ENCODE results near the gene KCNH5. TPM values are rescaled to one million over a fixed set of nuclear protein-coding genes. Genes with fewer than 3 reads are reported as not detected.

Gene KCNH5
- polyA plus RNA-seq, 2 of the 4 experiments (the other 2 are of a cell fraction) = 0.01 TPM; not detected in 1

GRCh38 chr14:63014621-63015020 lies 30.6 kb downstream of the KCNH5 start:
- no peaks in the 10 kb centered on the region for H3K9me3 ChIP-seq
- ATAC-seq = no peak
- TF ChIP-seq EHF (CRISPR knock-in tag; IDR thresholded peaks at IDR 0.05) (no peak), CBX2 (IDR thresholded peaks at IDR 0.05; ENCODE audit: borderline replicate concordance, low read depth) (no peak), TP53 (CRISPR knock-in tag; IDR thresholded peaks at IDR 0.05) (no peak), HDAC2 (IDR thresholded peaks at IDR 0.05) (no peak), JUNB (IDR thresholded peaks at IDR 0.05) (no peak), MAZ (IDR thresholded peaks at IDR 0.05; ENCODE audit: borderline replicate concordance, low read depth, low read length) (no peak), RCOR1 (IDR thresholded peaks at IDR 0.05; ENCODE audit: low read depth, low read length) (no peak), PHF8 (IDR thresholded peaks at IDR 0.05; ENCODE audit: borderline replicate concordance, low read depth) (no peak), NPAS2 (CRISPR knock-in tag; IDR thresholded peaks at IDR 0.05; ENCODE audit: borderline replicate concordance) (no peak)
- TF ChIP-seq, protein P1, sequence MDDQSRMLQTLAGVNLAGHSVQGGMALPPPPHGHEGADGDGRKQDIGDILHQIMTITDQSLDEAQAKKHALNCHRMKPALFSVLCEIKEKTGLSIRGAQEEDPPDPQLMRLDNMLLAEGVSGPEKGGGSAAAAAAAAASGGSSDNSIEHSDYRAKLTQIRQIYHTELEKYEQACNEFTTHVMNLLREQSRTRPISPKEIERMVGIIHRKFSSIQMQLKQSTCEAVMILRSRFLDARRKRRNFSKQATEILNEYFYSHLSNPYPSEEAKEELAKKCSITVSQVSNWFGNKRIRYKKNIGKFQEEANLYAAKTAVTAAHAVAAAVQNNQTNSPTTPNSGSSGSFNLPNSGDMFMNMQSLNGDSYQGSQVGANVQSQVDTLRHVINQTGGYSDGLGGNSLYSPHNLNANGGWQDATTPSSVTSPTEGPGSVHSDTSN (IDR thresholded peaks at IDR 0.05) = no peak
- ChIA-PET POLR2A (no interaction called here), CTCF (no interaction called here)
- no peaks in the 10 kb centered on the region for H3K4me1 ChIP-seq
- H3K4me3 ChIP-seq = no peak overlapping the region
- no peak for DNase-seq (ENCODE audit: low read depth in 1 of 2, low spot score in 1 of 2)
- no peak overlapping the region for H3K4me2 ChIP-seq
- H3K27ac ChIP-seq = no peak overlapping the region
- no peak for FAIRE-seq
- 8% methylated on average over 4 of the region's 4 CpGs for whole genome bisulfite sequencing (ENCODE audit: missing lambda C conversion rate)

GRCh38 chr14:63012171-63012570 lies 33.1 kb downstream of the KCNH5 start:
- no peak overlapping the region for H3K27ac ChIP-seq
- CTCF ChIA-PET = no interaction called here
- FAIRE-seq (no peak), DNase-seq (ENCODE audit: low read depth in 1 of 2, low spot score in 1 of 2) (no peak), ATAC-seq (no peak)
- TF ChIP-seq POLR2A (IDR thresholded peaks at IDR 0.05; ENCODE audit: low read length) (no peak), ELK1 (IDR thresholded peaks at IDR 0.05; ENCODE audit: low read depth, low read length) (no peak), JUNB (IDR thresholded peaks at IDR 0.05) (no peak)
- no peaks in the 10 kb centered on the region for H3K4me1 ChIP-seq
- H3K9me3 ChIP-seq = no peaks in the 10 kb centered on the region
- 45% methylated on average over 3 of the region's 3 CpGs for WGBS (ENCODE audit: missing lambda C conversion rate)
- no peak overlapping the region for H3K4me3 ChIP-seq
- POLR2A ChIA-PET = no interaction called here
- H3K4me2 ChIP-seq = no peak overlapping the region

DNA sequence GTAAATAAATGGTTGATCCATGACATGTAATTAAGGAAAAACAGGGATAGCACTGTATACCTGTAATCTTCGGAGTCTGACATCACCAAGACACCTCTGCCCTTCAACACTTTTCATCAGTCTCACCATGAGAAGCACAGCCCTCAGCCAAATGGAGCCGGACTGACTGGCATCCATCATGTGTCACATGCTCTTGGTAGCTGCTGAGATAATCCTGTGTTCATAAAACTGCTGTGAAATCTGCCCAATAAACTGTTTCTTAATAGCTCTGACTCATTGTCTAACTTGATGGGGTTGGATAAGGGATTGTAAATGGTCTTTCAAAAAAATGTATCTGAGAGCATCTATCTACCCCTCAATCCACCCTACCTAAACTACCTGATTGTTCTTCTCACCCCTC lies 33.6 kb downstream of the KCNH5 start:
- 21% methylated on average over 2 of the region's 2 CpGs for WGBS (ENCODE audit: missing lambda C conversion rate)
- no peak for TF ChIP-seq PHF8 (IDR thresholded peaks at IDR 0.05; ENCODE audit: borderline replicate concordance, low read depth)
- no peak for TF ChIP-seq HOXB13 (CRISPR knock-in tag; IDR thresholded peaks at IDR 0.05; ENCODE audit: low read depth)
- no peak for TF ChIP-seq POLR2A (IDR thresholded peaks at IDR 0.05; ENCODE audit: low read length)
- no peak for TF ChIP-seq MAFK (IDR thresholded peaks at IDR 0.05; ENCODE audit: partially characterized antibody)
- no peak for TF ChIP-seq SREBF2 (IDR thresholded peaks at IDR 0.05)
- no peak for TF ChIP-seq KDM1A (IDR thresholded peaks at IDR 0.05; ENCODE audit: low read depth)
- TF ChIP-seq, protein P2, sequence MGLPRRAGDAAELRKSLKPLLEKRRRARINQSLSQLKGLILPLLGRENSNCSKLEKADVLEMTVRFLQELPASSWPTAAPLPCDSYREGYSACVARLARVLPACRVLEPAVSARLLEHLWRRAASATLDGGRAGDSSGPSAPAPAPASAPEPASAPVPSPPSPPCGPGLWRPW (IDR thresholded peaks at IDR 0.05) = no peak
- TF ChIP-seq NR3C1 (IDR thresholded peaks at IDR 0.05) = no peak
- TF ChIP-seq HEYL (CRISPR knock-in tag; IDR thresholded peaks at IDR 0.05) = no peak
- TF ChIP-seq RARB (CRISPR knock-in tag; IDR thresholded peaks at IDR 0.05) = no peak
- TF ChIP-seq ESRRA (IDR thresholded peaks at IDR 0.05; ENCODE audit: borderline replicate concordance, low read length) = no peak
- no peak for TF ChIP-seq ZC3H11A (IDR thresholded peaks at IDR 0.05)
- TF ChIP-seq JUN (IDR thresholded peaks at IDR 0.05) = no peak
- no peak for TF ChIP-seq FOXS1 (CRISPR knock-in tag; IDR thresholded peaks at IDR 0.05)
- no peak for TF ChIP-seq HOXA7 (CRISPR knock-in tag; IDR thresholded peaks at IDR 0.05)
- no peak for TF ChIP-seq RFX5 (IDR thresholded peaks at IDR 0.05)
- TF ChIP-seq, protein P3, sequence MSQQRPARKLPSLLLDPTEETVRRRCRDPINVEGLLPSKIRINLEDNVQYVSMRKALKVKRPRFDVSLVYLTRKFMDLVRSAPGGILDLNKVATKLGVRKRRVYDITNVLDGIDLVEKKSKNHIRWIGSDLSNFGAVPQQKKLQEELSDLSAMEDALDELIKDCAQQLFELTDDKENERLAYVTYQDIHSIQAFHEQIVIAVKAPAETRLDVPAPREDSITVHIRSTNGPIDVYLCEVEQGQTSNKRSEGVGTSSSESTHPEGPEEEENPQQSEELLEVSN (IDR thresholded peaks at IDR 0.05; ENCODE audit: borderline replicate concordance, low read depth) = no peak
- no peak for TF ChIP-seq NPAS2 (CRISPR knock-in tag; IDR thresholded peaks at IDR 0.05; ENCODE audit: borderline replicate concordance)
- TF ChIP-seq BCL3 (IDR thresholded peaks at IDR 0.05) = no peak
- Histone ChIP-seq H3K4me3 (no peak overlapping the region), H3K4me1 (no peaks in the 10 kb centered on the region), H3K27ac (no peak overlapping the region), H3K4me2 (no peak overlapping the region), H3K9me3 (no peaks in the 10 kb centered on the region)
- ATAC-seq = no peak
- CTCF ChIA-PET = no interaction called here
- POLR2A ChIA-PET = no interaction called here
- FAIRE-seq = no peak
- no peak for DNase-seq (ENCODE audit: low read depth in 1 of 2, low spot score in 1 of 2)

Data from A549 (cell line).